GM23338 (cell line): ENCODE measurements around the gene FAM124B. TPM values are rescaled to one million over a fixed set of nuclear protein-coding genes. Genes with fewer than 3 reads are reported as not detected.

Experiments
- ATAC-seq: fragments of 200-7000 bp; cut with Tn5 transposase; 3 replicates; pipeline ENCODE4 v1.9.1; 2020
- DNase-seq: peaks from one replicate; pipeline ENCODE4 v3.0.0-alpha.2; 2015; ENCODE audit warnings: low spot score
- H2AFZ ChIP-seq: fragments of 200-600 bp; sonication (generic); 2 replicates; pipeline ENCODE4 v1.8.0; 2016; ENCODE audit warnings: antibody characterized with exemption, mild to moderate bottlenecking, moderate library complexity
- H3F3A ChIP-seq: fragments of 200-600 bp; sonication (generic); replicated peaks from 2 replicates; pipeline ENCODE4 v1.8.0; 2017; ENCODE audit warnings: antibody characterized with exemption, mixed run types, low read depth
- H3K27ac ChIP-seq: fragments of 200-600 bp; sonication (generic); 2 replicates; pipeline ENCODE4 v1.6.1; 2016; ENCODE audit warnings: low read depth
- H3K27me3 ChIP-seq: fragments of 200-600 bp; sonication (generic); 2 replicates; pipeline ENCODE4 v1.8.0; 2016; ENCODE audit warnings: mild to moderate bottlenecking, mixed run types, moderate library complexity; ENCODE audit not compliant: insufficient read depth
- H3K36me3 ChIP-seq: fragments of 200-600 bp; sonication (generic); 2 replicates; pipeline ENCODE4 v1.8.0; 2016; ENCODE audit warnings: mild to moderate bottlenecking; ENCODE audit not compliant: insufficient read depth
- H3K4me1 ChIP-seq: fragments of 200-600 bp; sonication (generic); 2 replicates; pipeline ENCODE4 v1.8.0; 2016; ENCODE audit warnings: mild to moderate bottlenecking, moderate library complexity; ENCODE audit not compliant: insufficient read depth
- H3K4me2 ChIP-seq: fragments of 200-600 bp; sonication (generic); 2 replicates; pipeline ENCODE4 v1.7.1; 2017; ENCODE audit warnings: mixed run types
- H3K4me3 ChIP-seq: fragments of 200-600 bp; sonication (generic); 2 replicates; pipeline ENCODE4 v1.6.1; 2016; ENCODE audit warnings: mixed run types
- H3K79me2 ChIP-seq: fragments of 200-600 bp; sonication (generic); replicated peaks from 2 replicates; pipeline ENCODE4 v1.8.0; 2017; ENCODE audit warnings: mild to moderate bottlenecking; ENCODE audit not compliant: insufficient read depth
- H3K9me2 ChIP-seq: fragments of 200-600 bp; sonication (generic); 2 replicates; pipeline ENCODE4 v1.8.0; 2017; ENCODE audit not compliant: insufficient read depth
- H4K20me1 ChIP-seq: fragments of 200-600 bp; sonication (generic); replicated peaks from 2 replicates; pipeline ENCODE4 v1.8.0; 2017; ENCODE audit warnings: mild to moderate bottlenecking; ENCODE audit not compliant: insufficient read depth
- H3K27ac Mint-ChIP-seq: 2 replicates; pipeline ENCODE4 v1.8.0; 2020; ENCODE audit warnings: inconsistent platforms, mild to moderate bottlenecking, moderate library complexity, mixed read lengths
- H3K27me3 Mint-ChIP-seq: 3 replicates; pipeline ENCODE4 v1.8.0; 2022; ENCODE audit warnings: low read depth, mild to moderate bottlenecking, moderate library complexity, mixed read lengths, inconsistent platforms; ENCODE audit not compliant: insufficient read depth, poor library complexity
- H3K36me3 Mint-ChIP-seq: 3 replicates; pipeline ENCODE4 v1.8.0; 2021; ENCODE audit warnings: low read depth, mild to moderate bottlenecking, inconsistent platforms, moderate library complexity, mixed read lengths
- H3K4me1 Mint-ChIP-seq: 3 replicates; pipeline ENCODE4 v1.8.0; 2020; ENCODE audit warnings: mild to moderate bottlenecking, inconsistent platforms, mixed read lengths
- H3K4me3 Mint-ChIP-seq: 3 replicates; pipeline ENCODE4 v1.8.0; 2021; ENCODE audit warnings: moderate library complexity, mild to moderate bottlenecking, inconsistent platforms, mixed read lengths
- H3K9me3 Mint-ChIP-seq: 3 replicates; pipeline ENCODE4 v1.8.0; 2020; ENCODE audit warnings: moderate library complexity, mild to moderate bottlenecking, inconsistent platforms, mixed read lengths
- CREB1 ChIP-seq: fragments of 250-450 bp; sonication (Bioruptor Pico); IDR thresholded peaks from 2 replicates; pipeline ENCODE4 v1.5.0; 2020; ENCODE audit warnings: low read depth, mild to moderate bottlenecking, moderate library complexity
- EZH2phosphoT487 ChIP-seq: fragments of 200-600 bp; sonication (generic); IDR thresholded peaks from one replicate; pipeline ENCODE4 v1.8.1; 2018; ENCODE audit warnings: antibody characterized with exemption; ENCODE audit not compliant: unreplicated experiment
- POLR2AphosphoS5 ChIP-seq: IDR thresholded peaks from 2 replicates; pipeline ENCODE4 v1.6.1; 2016; ENCODE audit warnings: antibody characterized with exemption, low read depth
- STAT1 ChIP-seq: IDR thresholded peaks from one replicate; pipeline ENCODE4 v1.6.1; 2016; ENCODE audit warnings: antibody characterized with exemption; ENCODE audit not compliant: unreplicated experiment
- ZNF331 ChIP-seq: fragments of 250-450 bp; sonication (Bioruptor Pico); IDR thresholded peaks from 2 replicates; pipeline ENCODE4 v1.5.0; 2020; ENCODE audit warnings: low read depth, mild to moderate bottlenecking, moderate library complexity
- ZNF462 ChIP-seq: fragments of 250-450 bp; sonication (Bioruptor Pico); IDR thresholded peaks from 2 replicates; pipeline ENCODE4 v1.5.0; 2020; ENCODE audit warnings: mild to moderate bottlenecking, moderate library complexity
- polyA plus RNA-seq: library from polyadenylated mRNA; unstranded; fragments of >200 nt; fragmentation: Nextera tagmentation; extraction: Ambion mirVana; gene quantifications from 2 replicates; pipeline ENCODE4 v1.2.1, GENCODE V29; 2016
- total RNA-seq: library from RNA; depleted of rRNA; stranded (reverse); fragments of >200 nt; shearing (Covaris generic); gene quantifications from 2 replicates; pipeline ENCODE4 v1.2.3, GENCODE V29; 2014; rRNA removed

FAM124B gene
- total and polyA plus RNA-seq, 2 experiments from 2014 or later, result 3.0 to 6.9 TPM

DNA sequence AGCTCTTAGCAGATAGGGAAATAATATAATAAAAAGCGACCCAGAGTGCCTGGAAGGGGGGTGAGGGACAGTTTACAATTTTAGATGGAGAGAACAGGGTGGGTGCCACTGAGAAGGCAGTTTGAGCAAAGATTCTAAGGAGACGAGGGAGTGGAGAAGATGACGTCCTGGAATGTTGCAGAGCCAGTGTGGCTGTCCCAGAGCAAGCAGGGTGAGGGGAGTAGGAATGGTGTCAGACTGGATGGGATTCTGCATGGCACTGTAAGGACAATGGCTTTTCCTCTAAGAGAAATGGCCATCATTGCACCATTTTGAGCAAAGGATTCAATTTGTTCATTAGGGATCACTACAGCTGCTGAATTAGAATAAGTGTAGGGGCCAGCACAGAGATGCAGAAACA lies 73.1 kb downstream of the FAM124B start:
- H3K27ac Mint-ChIP-seq, result no peak overlapping the region
- Histone ChIP-seq H3K27ac (no peak overlapping the region), H3K79me2 (no peaks in the 10 kb centered on the region), H3K9me2 (0 out of 2 replicates have a peak, but pooled peaks cover 3% of the 10 kb centered on the region), H2AFZ (no peak overlapping the region), H3K4me2 (no peak overlapping the region), H4K20me1 (no peaks in the 10 kb centered on the region), H3K27me3 (no peaks in the 10 kb centered on the region), H3K36me3 (no peaks in the 10 kb centered on the region), H3K4me1 (peaks cover 10% of the 10 kb centered on the region; the same call in 1 of the 2 replicates), H3K4me3 (no peak overlapping the region), H3F3A (no peaks in the 10 kb centered on the region)
- no peak for ATAC-seq
- no peaks in the 10 kb centered on the region for H3K36me3 Mint-ChIP-seq
- TF ChIP-seq CREB1 (CRISPR knock-in tag), result no peak
- TF ChIP-seq ZNF462, result no peak
- TF ChIP-seq ZNF331 (CRISPR knock-in tag), result no peak
- TF ChIP-seq POLR2AphosphoS5, result no peak
- no peak for TF ChIP-seq EZH2phosphoT487
- no peak for TF ChIP-seq STAT1
- H3K4me3 Mint-ChIP-seq, result no peak overlapping the region
- DNase-seq, result no peak
- H3K9me3 Mint-ChIP-seq, result no peaks in the 10 kb centered on the region
- peaks cover 3% of the 10 kb centered on the region for H3K27me3 Mint-ChIP-seq
- peaks cover 4% of the 10 kb centered on the region for H3K4me1 Mint-ChIP-seq

Other genes with a start within 250 kb of the FAM124B start
- 99.5 and 125 TPM in 2 replicates for gene CUL3, start 183.3 kb upstream of the FAM124B start, total RNA-seq
- gene CUL3, start 183.3 kb upstream of the FAM124B start, polyA plus RNA-seq, result 74.2 and 86.0 TPM in 2 replicates